ENCODE results near the gene TUBB.
"Not testable (repeated sequence)": the region's sequence is repeated elsewhere in the genome, so short reads cannot be mapped to it uniquely, and the experiment has no call there.

- not testable (repeated sequence) for TF ChIP-seq CTCF (tag by site-specific recombination; IDR thresholded peaks at IDR 0.05); ZNF398 (tag by site-specific recombination; IDR thresholded peaks at IDR 0.05); ZNF140 (tag by site-specific recombination; IDR thresholded peaks at IDR 0.05); REST (tag by site-specific recombination; IDR thresholded peaks at IDR 0.05); ZBTB1 (tag by site-specific recombination; IDR thresholded peaks at IDR 0.05); ZNF707 (tag by site-specific recombination; IDR thresholded peaks at IDR 0.05); ZNF148 (tag by site-specific recombination; IDR thresholded peaks at IDR 0.05; ENCODE audit: borderline replicate concordance); ZNF785 (tag by site-specific recombination; IDR thresholded peaks at IDR 0.05); ZNF175 (tag by site-specific recombination; IDR thresholded peaks at IDR 0.05)
Measured at GRCh38 chr6:30764490-30765043, 44.4 kb downstream of the TUBB start.
